AG10803 (cell line): ENCODE results near the gene TUT4.

Experiments used
- DNase-seq: peaks from one replicate; pipeline ENCODE4 v3.0.0; 2010; ENCODE audit warnings: low read depth
- H3K4me3 ChIP-seq: 2 replicates; pipeline ENCODE4 v1.5.1; 2011; ENCODE audit warnings: mild to moderate bottlenecking, low read length, control low read depth
- CTCF ChIP-seq: conservative IDR thresholded peaks from 2 replicates; pipeline ENCODE4 v1.5.1; 2011; ENCODE audit warnings: mild to moderate bottlenecking, low read length, control low read depth, inconsistent platforms

The TUT4 gene

GRCh38 chr1:52502789-52503188, 50.1 kb downstream of the TUT4 start:
- no peak for TF ChIP-seq CTCF
- no peak for DNase-seq
- H3K4me3 ChIP-seq, result no peak overlapping the region

DNA sequence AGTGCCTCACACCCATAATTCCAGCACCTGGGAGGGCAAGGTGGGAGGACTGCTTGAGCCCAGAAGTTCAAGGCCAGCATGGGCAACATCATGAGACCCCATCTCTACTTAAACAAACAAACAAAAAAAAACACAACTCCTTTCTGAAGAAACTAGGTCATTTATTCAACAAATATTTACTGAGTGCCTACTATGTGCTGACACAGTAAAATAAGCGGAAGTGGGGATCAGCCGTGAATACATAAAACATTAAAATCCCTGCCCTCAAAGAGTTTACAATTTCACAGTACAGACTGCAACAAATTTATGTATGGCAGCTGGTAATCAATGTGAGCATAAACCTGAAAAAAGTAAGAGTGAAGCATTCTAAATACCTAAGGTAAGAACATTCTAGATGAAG, 65.3 kb downstream of the TUT4 start:
- TF ChIP-seq CTCF, result no peak
- DNase-seq, result no peak
- no peak overlapping the region for H3K4me3 ChIP-seq

- no peak for DNase-seq
- H3K4me3 ChIP-seq, result no peak overlapping the region
- no peak for TF ChIP-seq CTCF
These were observed 70.4 kb downstream of the TUT4 start for GRCh38 chr1:52482326-52483004.

DNA sequence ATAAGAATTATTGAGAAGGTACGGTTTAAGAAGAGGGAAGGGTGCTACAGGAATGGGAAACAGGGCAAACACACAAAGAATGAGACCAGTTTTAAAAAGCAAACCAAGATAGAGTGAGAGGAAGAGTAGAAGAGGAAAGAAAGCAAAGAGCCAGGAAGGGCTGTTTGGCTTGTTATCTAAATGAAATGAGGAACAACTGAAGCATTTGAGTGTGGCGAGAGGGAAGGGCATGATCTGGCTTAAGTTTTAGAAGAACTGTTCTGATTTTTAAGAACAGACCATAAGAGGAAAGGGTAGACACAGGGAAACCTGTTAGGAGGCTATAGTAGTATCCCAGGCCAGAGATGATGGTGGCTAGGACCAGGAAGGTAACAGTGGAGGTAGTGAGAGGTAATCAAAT, 73.8 kb downstream of the TUT4 start:
- DNase-seq, result no peak
- no peak for TF ChIP-seq CTCF

GRCh38 chr1:52477876-52478275, 75.0 kb downstream of the TUT4 start:
- no peak for DNase-seq
- TF ChIP-seq CTCF, result no peak

More for the DNA sequence above, 73.8 kb downstream of the TUT4 start:
- H3K4me3 ChIP-seq, result no peak overlapping the region

GRCh38 chr1:52476943-52477342, 75.9 kb downstream of the TUT4 start:
- no peak for TF ChIP-seq CTCF
- no peak for DNase-seq
- no peak overlapping the region for H3K4me3 ChIP-seq

More at GRCh38 chr1:52477876-52478275, 75.0 kb downstream of the TUT4 start:
- no peak overlapping the region for H3K4me3 ChIP-seq

- DNase-seq, result no peak
- TF ChIP-seq CTCF, result no peak
- H3K4me3 ChIP-seq, result no peak overlapping the region
These were observed 78.1 kb downstream of the TUT4 start for GRCh38 chr1:52474807-52475206.
